Activated T-cell treated with anti-CD3 and anti-CD28 coated beads, Interleukin-2, amount 50 U/mL, for 48 hours (primary cell): ENCODE measurements around the gene HAGHL.

ENCODE experiments used
- DNase-seq, 2 experiments: peaks; one replicate each; pipeline ENCODE4 v3.0.0-alpha.2; 2020

The HAGHL gene

GRCh38 chr16:722835-723633, 3.9 kb upstream of the HAGHL start:
- no peak for DNase-seq

- DNase-seq, result no peak
Measured at GRCh38 chr16:723695-724094, 3.2 kb upstream of the HAGHL start.

- no peak for DNase-seq
Measured at GRCh38 chr16:724188-725040, 2.5 kb upstream of the HAGHL start.

- no peak for DNase-seq
Measured at GRCh38 chr16:725041-725376, 1.9 kb upstream of the HAGHL start.

GRCh38 chr16:725463-726187, 1.3 kb upstream of the HAGHL start:
- DNase-seq, result no peak

- DNase-seq, result no peak
Measured at GRCh38 chr16:726188-726437, 793 bp upstream of the HAGHL start.

GRCh38 chr16:727291-727977, 528 bp downstream of the HAGHL start:
- DNase-seq, result peak; percentile 51 to 59

- DNase-seq, result peak; percentile 73 to 78
Measured at GRCh38 chr16:728131-728889, 1.4 kb downstream of the HAGHL start.

- peak; percentile 35 for DNase-seq
Measured at GRCh38 chr16:728890-729744, 2.2 kb downstream of the HAGHL start.

- peak; percentile 19 to 27 for DNase-seq
Measured at GRCh38 chr16:729768-730665, 3.1 kb downstream of the HAGHL start.

- peak; percentile 24 to 25 for DNase-seq
Measured at GRCh38 chr16:730666-731509, 4.0 kb downstream of the HAGHL start.

- DNase-seq, result no peak
Measured at GRCh38 chr16:732332-732731, 5.4 kb downstream of the HAGHL start.

GRCh38 chr16:732936-733335, 6.0 kb downstream of the HAGHL start:
- DNase-seq, result no peak

- peak; percentile 64 to 65 for DNase-seq
Measured at GRCh38 chr16:733382-734207, 6.7 kb downstream of the HAGHL start.

GRCh38 chr16:734208-734980, 7.5 kb downstream of the HAGHL start:
- DNase-seq, result no peak

- peak; percentile 42 to 47 for DNase-seq
Measured at GRCh38 chr16:734981-735881, 8.3 kb downstream of the HAGHL start.
